Suprapubic skin (tissue), 4 donors: Measurements from ENCODE around the gene FRAS1.

ENCODE experiments used
- CTCF ChIP-seq, 2 donors: fragments of 200-600 bp in 1 of 2; fragments of 450-650 bp in 1 of 2; sonication (generic) in 1 of 2; IDR thresholded peaks; one replicate each; pipeline ENCODE4 v1.5.1; 2016 to 2019; ENCODE audit warnings: antibody characterized with exemption in 2 of 2, mild to moderate bottlenecking in 1 of 2, moderate library complexity in 1 of 2
- POLR2A ChIP-seq, 2 donors: fragments of 450-650 bp; IDR thresholded peaks; one replicate each; pipeline ENCODE4 v1.6.1; 2017; ENCODE audit warnings: antibody characterized with exemption in 2 of 2, mild to moderate bottlenecking in 2 of 2, moderate library complexity in 2 of 2
- POLR2AphosphoS5 ChIP-seq, 3 donors: sonication (generic); formaldehyde crosslinking; IDR thresholded peaks; one replicate each; pipeline ENCODE4 v1.6.1; 2017; ENCODE audit warnings: antibody characterized with exemption in 3 of 3

- TF ChIP-seq CTCF (IDR thresholded peaks at IDR 0.05) = no peak
- no peak for TF ChIP-seq POLR2A (IDR thresholded peaks at IDR 0.05)
- TF ChIP-seq POLR2AphosphoS5 (IDR thresholded peaks at IDR 0.05) = no peak
These were observed 486.5 kb downstream of the FRAS1 start for GRCh38 chr4:78543424-78544125.
